GM12892 (cell line): ENCODE results near the gene ZBTB39.

Experiments
- POLR2A ChIP-seq: IDR thresholded peaks from 2 replicates; pipeline ENCODE4 v1.6.1; 2011; ENCODE audit warnings: low read depth, low read length, control low read depth
- POLR2AphosphoS5 ChIP-seq: IDR thresholded peaks from 2 replicates; pipeline ENCODE4 v1.6.1; 2011; ENCODE audit warnings: low read depth, low read length, control low read depth

- TF ChIP-seq POLR2AphosphoS5 (no peak), POLR2A (no peak)
These were observed 19.3 kb downstream of the ZBTB39 start for GRCh38 chr12:56987011-56987410.
